Vagina (tissue), 2 donors: Measurements from ENCODE around the gene NPTX1.

Source experiments
- CTCF ChIP-seq, 3 experiments: fragments of 450-650 bp in 2 of 3; fragments of 200-600 bp in 1 of 3; sonication (generic) in 1 of 3; IDR thresholded peaks; one replicate each; pipeline ENCODE4 v1.5.1; 2017 to 2019; ENCODE audit warnings: antibody characterized with exemption in 3 of 3, mild to moderate bottlenecking in 2 of 3, moderate library complexity in 2 of 3
- POLR2A ChIP-seq, 2 donors: fragments of 450-650 bp; IDR thresholded peaks; one replicate each; pipeline ENCODE4 v1.6.1; 2017; ENCODE audit warnings: antibody characterized with exemption in 2 of 2, mild to moderate bottlenecking in 2 of 2, moderate library complexity in 2 of 2
- POLR2AphosphoS5 ChIP-seq, 2 donors: sonication (generic); formaldehyde crosslinking; IDR thresholded peaks; one replicate each; pipeline ENCODE4 v1.9.0; 2017; ENCODE audit warnings: antibody characterized with exemption in 2 of 2, mild to moderate bottlenecking in 2 of 2, low read depth in 1 of 2; ENCODE audit not compliant: insufficient read depth in 1 of 2

DNA sequence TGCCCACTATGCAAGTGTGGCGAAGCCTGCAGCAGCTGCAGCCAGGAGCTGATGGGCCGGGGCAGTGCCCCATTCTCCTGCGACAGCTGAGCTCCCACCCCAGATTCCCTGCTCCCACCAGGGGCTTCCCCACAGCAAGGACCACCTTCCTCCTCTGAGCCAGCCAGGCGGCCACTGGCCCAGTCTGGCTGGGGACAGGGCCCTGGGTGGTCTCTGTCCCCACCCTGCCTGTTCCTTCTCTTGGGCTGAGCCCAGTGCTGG lies 5.6 kb upstream of the NPTX1 start:
- TF ChIP-seq CTCF (IDR thresholded peaks at IDR 0.05) (no peak), POLR2A (IDR thresholded peaks at IDR 0.05) (no peak), POLR2AphosphoS5 (IDR thresholded peaks at IDR 0.05; ENCODE audit: insufficient read depth in 1 of 2, low read depth in 1 of 2) (no peak)
